Measurements from ENCODE around the gene PATZ1.

The PATZ1 gene

DNA sequence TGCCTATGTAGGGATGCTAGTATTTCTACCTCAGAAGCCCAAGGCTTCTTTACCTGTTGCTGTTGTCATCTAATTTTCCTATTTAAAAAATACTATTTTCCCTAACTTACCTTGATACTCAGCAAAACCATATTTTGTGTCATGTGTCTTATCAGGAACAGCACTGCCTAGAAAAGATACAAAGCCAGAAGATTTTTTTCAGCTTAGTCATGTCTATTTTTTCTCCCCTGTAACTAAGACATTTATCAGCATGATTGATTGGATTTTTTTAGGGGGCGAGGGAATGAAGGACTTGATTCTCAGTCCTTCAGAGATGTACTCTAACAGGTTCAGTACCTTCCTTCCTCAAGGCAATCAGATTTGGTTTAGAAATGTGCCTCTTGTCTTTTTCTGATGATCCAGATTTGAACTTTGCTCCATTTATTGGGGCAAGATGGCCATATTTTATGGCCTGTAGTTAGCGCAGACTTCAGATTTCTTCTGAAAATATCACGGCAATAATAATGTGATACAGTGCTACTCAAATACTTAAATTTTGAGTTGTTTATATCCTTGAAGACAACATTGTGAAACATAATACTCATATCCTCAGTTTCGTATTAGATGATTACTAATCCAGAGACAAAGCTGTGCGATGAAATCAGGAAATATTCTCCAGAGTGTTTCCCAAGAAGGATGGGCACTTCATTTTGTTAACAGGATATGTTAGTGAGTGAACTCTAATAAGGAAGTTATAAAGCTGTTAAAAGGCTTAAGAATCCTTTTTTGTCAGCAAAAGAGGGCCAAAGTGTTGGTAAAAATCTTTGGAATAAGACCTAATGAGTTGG is 50.1 kb downstream of the PATZ1 start:
- TF ChIP-seq, protein P1, sequence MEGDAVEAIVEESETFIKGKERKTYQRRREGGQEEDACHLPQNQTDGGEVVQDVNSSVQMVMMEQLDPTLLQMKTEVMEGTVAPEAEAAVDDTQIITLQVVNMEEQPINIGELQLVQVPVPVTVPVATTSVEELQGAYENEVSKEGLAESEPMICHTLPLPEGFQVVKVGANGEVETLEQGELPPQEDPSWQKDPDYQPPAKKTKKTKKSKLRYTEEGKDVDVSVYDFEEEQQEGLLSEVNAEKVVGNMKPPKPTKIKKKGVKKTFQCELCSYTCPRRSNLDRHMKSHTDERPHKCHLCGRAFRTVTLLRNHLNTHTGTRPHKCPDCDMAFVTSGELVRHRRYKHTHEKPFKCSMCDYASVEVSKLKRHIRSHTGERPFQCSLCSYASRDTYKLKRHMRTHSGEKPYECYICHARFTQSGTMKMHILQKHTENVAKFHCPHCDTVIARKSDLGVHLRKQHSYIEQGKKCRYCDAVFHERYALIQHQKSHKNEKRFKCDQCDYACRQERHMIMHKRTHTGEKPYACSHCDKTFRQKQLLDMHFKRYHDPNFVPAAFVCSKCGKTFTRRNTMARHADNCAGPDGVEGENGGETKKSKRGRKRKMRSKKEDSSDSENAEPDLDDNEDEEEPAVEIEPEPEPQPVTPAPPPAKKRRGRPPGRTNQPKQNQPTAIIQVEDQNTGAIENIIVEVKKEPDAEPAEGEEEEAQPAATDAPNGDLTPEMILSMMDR (IDR thresholded peaks at IDR 0.05; ENCODE audit: low read depth, low read length), result no peak
- DNase-seq (ENCODE audit: low read depth in 2 of 2), result peak; percentile 56 to 82
- H3K4me3 ChIP-seq (replicated peaks in 1 of 2; ENCODE audit: low read depth in 2 of 2, low read length in 2 of 2), result no peak overlapping the region

- H3K4me3 ChIP-seq (replicated peaks in 1 of 2; ENCODE audit: low read depth in 2 of 2, low read length in 2 of 2), result no peak overlapping the region
- TF ChIP-seq, protein P1 (IDR thresholded peaks at IDR 0.05; ENCODE audit: low read depth, low read length), result no peak
- DNase-seq (ENCODE audit: low read depth in 2 of 2), result no peak
Observed at GRCh38 chr22:31295360-31295759, 50.8 kb downstream of the PATZ1 start.

- TF ChIP-seq, protein P1 (IDR thresholded peaks at IDR 0.05; ENCODE audit: low read depth, low read length), result peak; percentile 35
- peak; percentile 89 to 93 for DNase-seq (ENCODE audit: low read depth in 2 of 2)
- peak within 1 kb of the TSS; percentile 69 to 85 for H3K4me3 ChIP-seq (replicated peaks in 1 of 2; ENCODE audit: low read depth in 2 of 2, low read length in 2 of 2)
Observed at GRCh38 chr22:31292236-31292989, 53.7 kb downstream of the PATZ1 start, which contains the start of gene PIK3IP1. Gene PIK3IP1, minus strand, starts transcription at chr22:31292488. Its CDS starts 144 bp downstream, at chr22:31292344.

GRCh38 chr22:31291481-31292235 is 54.5 kb downstream of the PATZ1 start:
- TF ChIP-seq, protein P1 (IDR thresholded peaks at IDR 0.05; ENCODE audit: low read depth, low read length), result no peak
- DNase-seq (ENCODE audit: low read depth in 2 of 2), result peak; percentile 35 to 54
- peak overlapping the region; percentile 69 to 85 for H3K4me3 ChIP-seq (replicated peaks in 1 of 2; ENCODE audit: low read depth in 2 of 2, low read length in 2 of 2)

DNA sequence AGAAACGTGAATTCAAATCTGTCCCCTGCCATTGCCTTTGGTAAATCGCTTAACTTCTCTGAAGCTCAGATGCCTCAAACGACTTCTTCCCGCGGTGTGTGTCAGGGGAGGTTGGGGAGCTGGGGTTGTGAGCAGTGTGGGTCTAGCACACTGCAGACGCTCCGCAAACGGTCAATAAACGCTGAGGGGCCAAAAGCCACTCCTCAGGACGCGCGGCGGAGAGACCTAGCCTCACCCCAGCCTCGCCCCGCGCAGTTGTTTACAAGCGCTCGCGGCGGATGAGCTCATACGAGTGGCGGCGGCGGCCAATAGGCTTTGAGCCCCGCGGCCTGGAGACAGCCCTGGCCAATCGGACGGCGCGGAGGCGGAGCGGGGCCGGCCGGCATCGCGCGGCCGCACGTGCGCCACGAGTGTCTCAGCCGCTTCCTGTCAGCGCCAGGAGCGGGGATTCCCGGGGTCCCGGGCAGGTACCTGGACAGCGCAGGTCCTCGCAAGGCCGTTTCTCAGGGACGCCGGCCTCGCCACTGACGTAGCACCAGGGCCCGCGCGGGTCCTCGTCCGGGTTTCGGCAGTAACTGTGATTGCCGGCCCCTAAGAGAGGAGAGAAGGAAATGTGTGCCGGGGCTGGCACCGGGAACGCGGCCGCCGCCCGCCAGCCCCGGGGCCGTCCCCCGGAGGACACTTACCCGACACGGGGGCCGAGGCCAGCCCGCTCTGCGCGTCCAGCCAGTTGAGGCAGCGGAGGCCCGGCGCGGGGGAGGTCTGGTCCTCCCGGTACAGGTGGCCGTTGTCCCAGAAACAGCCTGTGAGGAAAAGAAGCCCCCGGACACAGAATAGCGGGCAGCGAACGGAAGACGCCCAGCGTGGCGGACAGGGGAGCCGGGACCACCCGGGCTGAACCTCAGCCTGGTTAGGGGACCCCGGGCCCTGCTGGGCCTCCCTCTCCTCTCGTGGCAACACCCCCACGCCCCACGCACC is 55.4 kb downstream of the PATZ1 start:
- TF ChIP-seq, protein P1 (IDR thresholded peaks at IDR 0.05; ENCODE audit: low read depth, low read length), result no peak
- DNase-seq (ENCODE audit: low read depth in 2 of 2), result peak; percentile 91 to 93
- peak overlapping the region; percentile 69 to 85 for H3K4me3 ChIP-seq (replicated peaks in 1 of 2; ENCODE audit: low read depth in 2 of 2, low read length in 2 of 2)
